ENCODE data around the gene MAPK4.

Gene MAPK4

DNA sequence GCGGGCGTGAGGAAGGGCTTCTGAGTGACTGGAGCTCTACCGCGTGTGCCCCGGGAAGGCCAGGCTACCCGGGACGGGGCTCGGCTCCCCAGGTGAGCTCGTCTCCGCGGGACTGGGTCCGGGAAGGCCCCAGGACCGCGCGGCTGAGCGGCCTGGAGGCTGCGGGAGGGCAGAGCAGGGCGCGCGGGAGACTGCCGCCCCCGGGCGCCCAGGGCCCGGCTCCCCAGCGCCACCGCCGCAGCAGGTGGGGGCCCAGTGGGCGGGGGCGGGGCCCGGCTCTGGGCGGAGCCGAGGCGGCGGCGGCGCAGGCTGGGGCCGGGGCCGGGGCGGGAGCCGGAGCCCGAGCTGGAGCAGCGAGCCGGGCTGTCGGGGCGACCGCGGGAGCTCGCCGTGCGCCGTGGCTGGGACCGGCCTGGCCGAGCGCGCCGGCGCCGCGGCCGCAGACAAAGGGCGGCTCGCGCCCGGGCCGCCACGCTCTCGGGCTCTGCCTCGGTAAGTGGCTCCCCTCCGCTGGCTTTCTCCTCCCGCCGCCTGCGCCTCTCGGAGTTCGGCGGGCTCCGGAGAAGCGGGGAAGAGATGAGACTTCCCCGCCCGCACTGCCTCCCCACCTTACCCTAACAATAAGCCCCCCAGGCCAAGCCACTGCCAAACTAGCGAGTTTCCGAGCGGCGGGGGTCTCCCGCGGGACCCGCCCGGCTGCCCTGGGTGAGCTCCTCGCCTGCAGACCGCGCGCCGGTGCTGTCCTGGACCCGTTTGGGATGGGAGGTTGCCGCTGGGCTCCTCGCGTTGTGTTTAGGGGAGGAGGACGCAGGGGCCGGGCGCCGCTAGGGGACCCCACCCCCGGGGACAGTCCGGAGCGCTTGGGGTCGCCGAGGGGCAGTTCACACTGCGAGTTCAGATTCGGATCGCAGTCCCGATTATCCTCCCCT lies at the start of gene MAPK4:
TSS of gene MAPK4 (plus strand) at position 336 of the 929 bp plus-strand sequence. CDS start 103,872 bp downstream, outside the sequence.
- TF ChIP-seq, protein P1, sequence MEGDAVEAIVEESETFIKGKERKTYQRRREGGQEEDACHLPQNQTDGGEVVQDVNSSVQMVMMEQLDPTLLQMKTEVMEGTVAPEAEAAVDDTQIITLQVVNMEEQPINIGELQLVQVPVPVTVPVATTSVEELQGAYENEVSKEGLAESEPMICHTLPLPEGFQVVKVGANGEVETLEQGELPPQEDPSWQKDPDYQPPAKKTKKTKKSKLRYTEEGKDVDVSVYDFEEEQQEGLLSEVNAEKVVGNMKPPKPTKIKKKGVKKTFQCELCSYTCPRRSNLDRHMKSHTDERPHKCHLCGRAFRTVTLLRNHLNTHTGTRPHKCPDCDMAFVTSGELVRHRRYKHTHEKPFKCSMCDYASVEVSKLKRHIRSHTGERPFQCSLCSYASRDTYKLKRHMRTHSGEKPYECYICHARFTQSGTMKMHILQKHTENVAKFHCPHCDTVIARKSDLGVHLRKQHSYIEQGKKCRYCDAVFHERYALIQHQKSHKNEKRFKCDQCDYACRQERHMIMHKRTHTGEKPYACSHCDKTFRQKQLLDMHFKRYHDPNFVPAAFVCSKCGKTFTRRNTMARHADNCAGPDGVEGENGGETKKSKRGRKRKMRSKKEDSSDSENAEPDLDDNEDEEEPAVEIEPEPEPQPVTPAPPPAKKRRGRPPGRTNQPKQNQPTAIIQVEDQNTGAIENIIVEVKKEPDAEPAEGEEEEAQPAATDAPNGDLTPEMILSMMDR (IDR thresholded peaks at IDR 0.05) = no peak

DNA sequence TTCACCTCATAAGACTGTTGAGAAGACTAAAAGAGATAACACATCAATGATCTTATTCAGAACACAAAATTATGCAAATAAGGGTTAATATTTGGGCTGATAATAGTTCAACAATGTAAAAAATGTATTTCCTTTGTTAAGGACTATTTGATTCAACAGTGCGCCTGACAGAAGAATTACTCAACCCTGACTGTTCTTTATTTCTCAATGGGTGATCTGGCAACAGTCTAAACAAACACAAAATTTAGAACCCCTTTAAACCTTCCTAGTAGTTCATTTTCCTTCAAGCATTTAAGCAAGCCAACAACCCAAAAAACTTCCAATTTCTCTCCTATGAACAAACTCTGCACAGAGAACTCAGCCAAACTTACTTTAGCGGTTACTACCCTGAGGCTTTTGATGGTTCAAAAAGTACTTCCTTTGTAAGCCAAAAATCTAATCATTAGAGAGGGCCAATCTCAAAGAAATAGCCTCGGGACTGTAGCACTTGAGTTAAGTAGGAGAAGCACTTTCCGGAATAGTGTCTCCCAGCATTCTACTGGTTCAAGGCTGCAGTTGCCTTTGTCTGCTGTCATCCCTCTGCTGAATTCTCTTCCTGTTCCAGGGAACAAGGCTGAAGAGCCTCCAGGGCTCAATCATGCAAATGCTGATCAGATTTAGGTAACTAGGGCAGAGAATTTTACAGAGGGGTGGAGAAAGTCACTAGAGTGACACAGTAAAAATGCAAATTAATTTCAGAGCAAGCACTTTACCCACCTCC lies 40.9 kb upstream of the MAPK4 start:
- TF ChIP-seq, protein P1 (IDR thresholded peaks at IDR 0.05) = no peak

GRCh38 chr18:50523165-50523564 lies 36.7 kb upstream of the MAPK4 start:
- TF ChIP-seq, protein P1 (IDR thresholded peaks at IDR 0.05) = no peak

DNA sequence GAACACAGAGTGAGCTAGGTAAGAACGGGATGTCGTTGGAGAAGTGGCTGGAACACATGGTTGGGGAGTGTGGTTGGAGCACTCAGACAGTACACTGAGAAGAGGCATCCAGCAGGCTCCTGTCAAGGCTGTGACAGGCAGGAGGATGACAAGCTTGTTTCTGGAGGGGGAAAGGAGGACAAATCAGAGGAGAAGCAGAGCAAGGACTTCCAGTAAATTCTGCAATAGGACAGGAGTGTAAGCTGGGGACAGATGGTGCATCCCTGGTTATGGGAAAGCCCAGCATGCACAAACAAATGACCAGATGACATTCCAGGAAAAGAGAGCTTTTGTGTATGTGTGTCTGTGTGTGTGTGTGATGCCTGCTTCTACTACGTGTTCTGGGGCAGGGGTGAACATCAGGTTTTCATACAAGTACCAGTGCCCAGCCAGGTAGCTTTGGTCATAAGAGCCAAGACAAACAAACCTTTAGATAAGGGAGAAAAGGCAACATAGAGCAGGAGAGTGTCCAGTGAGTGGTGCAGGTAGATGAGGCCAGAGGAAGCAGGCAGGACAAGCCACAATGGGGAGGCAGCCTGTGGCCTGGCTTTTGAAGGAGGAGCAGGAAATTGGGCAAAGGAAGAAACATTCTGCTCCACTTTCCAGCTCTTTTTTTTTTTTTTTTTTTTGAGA lies 32.1 kb upstream of the MAPK4 start:
- TF ChIP-seq, protein P1 (IDR thresholded peaks at IDR 0.05) = no peak

GRCh38 chr18:50528806-50529205 lies 31.1 kb upstream of the MAPK4 start:
- TF ChIP-seq, protein P1 (IDR thresholded peaks at IDR 0.05) = no peak

- TF ChIP-seq, protein P1 (IDR thresholded peaks at IDR 0.05) = no peak
Observed at GRCh38 chr18:50545936-50546335, 14.0 kb upstream of the MAPK4 start.

- TF ChIP-seq, protein P1 (IDR thresholded peaks at IDR 0.05) = no peak
Observed at GRCh38 chr18:50548160-50548559, 11.7 kb upstream of the MAPK4 start.

Data from LNCAP (cell line).